GDM1 (cell line): ENCODE results near the gene GATC.
A peak's percentile ranks its signal among the peaks of the same experiment; 100 is the strongest.
"Not testable (repeated sequence)": the region's sequence is repeated elsewhere in the genome, so short reads cannot be mapped to it uniquely, and the experiment has no call there.

ENCODE experiments used
- DNase-seq: peaks from one replicate; lab custom pipeline; 2025; lab: John Stamatoyannopoulos, UW

GATC gene

DNA sequence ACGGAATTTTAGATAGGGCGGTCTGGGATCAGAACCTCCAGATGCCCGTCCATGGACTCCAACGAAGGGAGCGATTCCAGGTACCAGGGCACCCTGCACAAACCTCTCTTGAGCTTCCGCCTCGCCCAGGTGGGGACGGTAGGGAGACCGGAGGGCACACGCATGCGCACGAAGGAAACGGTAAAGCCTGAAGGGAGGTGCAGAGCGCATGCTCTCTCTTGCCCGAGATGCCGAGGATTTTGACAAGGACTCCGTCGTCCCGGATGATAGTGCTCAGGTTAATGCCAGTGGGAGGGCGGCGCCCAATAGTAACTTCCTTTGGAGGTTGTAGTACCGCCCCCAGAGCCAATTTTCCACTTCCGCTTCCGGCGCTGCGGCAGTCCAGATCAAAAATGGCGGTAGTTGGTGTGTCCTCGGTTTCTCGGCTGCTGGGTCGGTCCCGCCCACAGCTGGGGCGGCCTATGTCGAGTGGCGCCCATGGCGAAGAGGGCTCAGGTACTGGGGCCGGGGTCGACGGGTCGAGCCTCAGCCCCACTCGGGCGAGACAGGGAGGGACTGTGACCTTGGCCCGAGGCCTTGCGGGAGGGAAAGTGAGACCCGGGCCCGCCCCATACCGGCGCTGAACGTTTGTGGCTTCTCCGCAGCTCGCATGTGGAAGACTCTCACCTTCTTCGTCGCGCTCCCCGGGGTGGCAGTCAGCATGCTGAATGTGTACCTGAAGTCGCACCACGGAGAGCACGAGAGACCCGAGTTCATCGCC is 8.3 kb upstream of the GATC start, which contains the start of gene COX6A1:
Gene COX6A1 (plus strand): TSS at position 379 of the 760 bp plus-strand sequence. CDS start 14 bp downstream, at position 393.
- peak; percentile 96 for DNase-seq

DNA sequence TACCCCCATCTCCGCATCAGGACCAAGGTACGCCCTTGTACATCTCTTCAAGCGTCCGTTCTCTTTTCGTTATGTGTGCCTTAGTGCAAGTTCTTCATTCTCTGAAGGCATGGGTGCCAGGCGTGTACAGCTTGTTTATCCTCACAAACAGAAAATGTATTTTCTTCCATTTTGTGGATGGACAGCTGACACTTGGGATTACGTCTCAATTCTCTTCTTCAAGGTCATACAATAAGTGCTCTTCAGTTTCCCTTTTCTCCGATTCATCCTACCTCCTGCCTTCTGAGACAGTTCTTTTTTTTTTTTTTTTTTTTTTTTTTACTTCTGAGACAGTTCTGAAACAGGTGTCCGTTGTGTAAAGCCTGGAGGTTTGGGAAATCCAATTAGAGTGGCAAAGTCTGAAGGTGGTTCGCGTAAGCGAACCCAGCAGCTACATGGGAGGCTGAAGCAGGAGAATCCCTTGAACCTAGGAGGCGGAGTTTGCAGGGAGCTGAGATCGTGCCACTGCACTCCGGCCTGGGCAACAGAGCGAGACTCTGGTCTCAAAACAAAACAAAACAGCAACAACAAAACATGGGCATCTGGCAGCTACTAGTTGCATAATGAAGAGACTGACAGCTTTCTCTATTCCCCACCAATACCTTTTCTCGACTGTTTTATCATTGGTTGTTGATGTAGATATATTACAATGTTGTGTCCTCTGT is 7.6 kb upstream of the GATC start:
- no peak for DNase-seq

GRCh38 chr12:120439646-120440247 is 6.5 kb upstream of the GATC start:
- peak; percentile 29 for DNase-seq

GRCh38 chr12:120444676-120445075 is 1.6 kb upstream of the GATC start:
- DNase-seq: no peak

GRCh38 chr12:120446844-120447178 is 567 bp downstream of the GATC start:
- not testable (repeated sequence) for DNase-seq

- no peak for DNase-seq
These were observed 1.7 kb downstream of the GATC start for GRCh38 chr12:120447992-120448391.

GRCh38 chr12:120452524-120452923 is 6.3 kb downstream of the GATC start:
- DNase-seq: not testable (repeated sequence)

- no peak for DNase-seq
These were observed 7.0 kb downstream of the GATC start for GRCh38 chr12:120453060-120453750.

- no peak for DNase-seq
These were observed 7.7 kb downstream of the GATC start for GRCh38 chr12:120453977-120454376.

DNA sequence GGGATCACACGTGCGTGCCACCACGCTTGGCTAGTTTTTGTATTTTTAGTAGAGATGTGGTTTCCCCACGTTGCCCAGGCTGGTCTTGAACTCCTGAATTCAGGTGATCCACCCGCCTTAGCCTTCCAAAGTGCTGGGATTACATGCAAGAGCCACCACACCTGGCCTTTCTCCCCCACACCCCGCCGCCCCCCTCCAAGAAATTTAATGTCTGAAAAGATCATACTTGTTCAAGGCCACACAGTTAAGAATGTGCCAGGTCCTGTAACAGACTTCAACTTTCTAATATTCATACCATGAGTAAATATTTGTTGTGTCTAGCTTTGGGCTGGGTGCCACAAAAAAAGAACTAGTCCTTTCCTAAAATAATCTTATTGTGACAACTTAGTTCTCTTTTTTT is 9.1 kb downstream of the GATC start:
- DNase-seq: no peak

- no peak for DNase-seq
These were observed 10.9 kb downstream of the GATC start for GRCh38 chr12:120457133-120457532.

DNA sequence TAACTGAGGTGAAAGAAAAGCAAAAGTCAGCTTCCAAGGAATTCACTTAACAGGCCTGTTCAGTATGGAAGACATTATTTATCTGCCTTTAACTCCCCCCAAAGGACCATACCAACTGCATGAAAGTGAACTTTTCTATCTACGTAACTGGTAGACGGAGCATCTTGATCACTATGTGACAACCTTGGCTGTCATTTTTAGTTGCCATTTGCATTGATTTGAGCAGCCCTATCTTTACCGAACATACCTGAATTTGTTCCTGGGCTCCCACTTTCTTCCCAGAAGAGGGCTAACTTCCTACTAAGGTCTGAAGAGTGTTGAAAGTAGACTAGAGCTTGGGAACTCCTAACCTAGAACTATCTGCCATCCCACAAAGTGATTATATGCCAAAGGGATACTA is 13.9 kb downstream of the GATC start:
- DNase-seq: no peak

GRCh38 chr12:120462099-120462640 is 15.9 kb downstream of the GATC start:
- no peak for DNase-seq

GRCh38 chr12:120463712-120464111 is 17.5 kb downstream of the GATC start:
- no peak for DNase-seq

GRCh38 chr12:120465756-120466155 is 19.5 kb downstream of the GATC start:
- no peak for DNase-seq

DNA sequence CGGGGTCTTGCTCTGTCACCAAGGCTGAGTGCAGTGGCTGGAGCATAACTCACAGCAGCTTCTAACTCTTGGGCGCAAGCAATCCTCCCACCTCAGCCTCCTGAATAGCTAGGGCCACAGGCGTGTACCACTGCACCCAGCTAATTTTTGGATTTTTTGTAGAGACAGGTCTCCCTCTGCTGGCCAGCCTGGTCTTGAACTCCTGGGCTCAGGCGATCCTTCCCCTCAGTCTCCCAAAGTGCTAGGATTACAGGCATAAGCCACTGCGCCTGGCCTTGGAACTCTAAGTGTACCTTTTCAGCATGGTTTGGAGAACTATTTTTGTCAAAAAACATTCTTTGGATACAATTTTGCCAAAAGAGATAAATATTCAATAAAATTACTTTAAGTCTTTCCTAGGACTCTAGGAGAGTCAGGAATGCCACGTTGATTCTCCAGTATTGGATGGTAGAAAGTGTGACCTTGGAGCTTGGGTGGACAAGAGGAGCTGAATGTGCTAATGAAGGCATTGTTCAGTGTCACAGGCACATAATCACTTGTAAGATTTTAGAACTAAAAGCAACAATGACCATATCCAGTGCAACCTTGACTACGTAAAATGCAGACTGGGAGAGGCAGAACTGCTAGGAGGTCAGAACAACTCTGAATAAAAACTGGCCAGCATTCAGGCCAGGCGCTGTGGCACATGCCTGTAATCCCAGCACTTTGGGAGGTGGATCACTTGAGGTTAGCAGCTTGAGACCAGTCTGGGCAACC is 20.5 kb downstream of the GATC start:
- no peak for DNase-seq

DNA sequence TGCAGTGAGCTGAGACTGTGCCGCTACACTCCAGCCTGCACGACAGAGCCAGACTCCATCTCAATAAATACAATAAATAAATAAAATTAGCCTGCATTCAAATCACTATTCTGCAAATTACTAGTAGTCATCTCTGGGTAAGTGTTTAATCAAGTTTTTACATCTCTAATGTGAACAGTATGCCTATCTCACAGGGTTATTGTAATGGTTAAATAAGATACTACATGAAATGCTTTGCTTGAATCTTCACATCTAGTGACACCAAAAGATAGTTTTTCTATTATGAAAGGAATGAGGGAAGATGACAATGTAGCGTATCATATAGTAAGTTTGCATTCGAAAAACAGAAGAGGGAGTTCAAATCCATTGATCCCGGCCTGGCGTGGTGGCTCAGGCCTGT is 21.2 kb downstream of the GATC start:
- no peak for DNase-seq

GRCh38 chr12:120468325-120468820 is 22.1 kb downstream of the GATC start:
- no peak for DNase-seq

- no peak for DNase-seq
These were observed 22.7 kb downstream of the GATC start for GRCh38 chr12:120468821-120469449.

DNA sequence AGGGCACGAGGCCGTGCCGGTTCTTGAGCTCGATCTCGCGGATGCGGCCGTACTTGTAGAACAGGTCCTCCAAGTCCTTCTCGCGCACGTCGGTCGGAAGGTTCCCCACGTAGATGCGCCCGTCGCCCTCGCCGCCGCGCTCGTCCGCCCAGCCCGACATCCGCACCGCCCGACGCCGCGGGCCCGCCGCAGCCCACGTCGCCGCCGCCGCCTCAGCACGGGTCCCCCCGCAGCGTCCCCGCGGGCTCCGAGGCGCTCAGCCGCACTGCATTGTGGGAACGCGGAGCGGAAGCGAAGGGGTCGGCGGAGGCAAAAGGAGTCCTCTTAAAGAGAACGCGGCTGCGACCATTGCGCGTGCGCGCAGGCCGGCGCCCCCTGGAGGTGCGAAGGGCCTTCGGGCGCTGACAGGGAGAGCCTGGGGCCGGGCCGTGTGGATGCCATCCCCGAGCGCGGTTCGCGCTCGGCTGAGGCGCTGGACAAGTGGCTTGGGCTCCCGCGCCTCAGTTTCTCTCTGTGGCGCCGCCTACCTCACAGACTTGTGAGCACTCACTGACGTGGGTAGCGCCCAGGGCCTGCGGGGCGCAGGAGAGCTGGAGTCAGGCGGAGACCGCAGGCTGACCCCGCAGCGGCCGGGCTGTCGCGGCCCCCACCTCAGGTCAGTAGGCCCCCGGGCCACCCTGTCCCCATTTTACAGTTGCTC is 23.4 kb downstream of the GATC start, which contains the start of gene SRSF9:
Gene SRSF9 (minus strand): TSS at position 299 of the 700 bp plus-strand sequence. CDS start 139 bp downstream, at position 160.
- peak; percentile 94 for DNase-seq
